ENCODE measurements around the gene CYTIP. TPM values are rescaled to one million over a fixed set of nuclear protein-coding genes. Genes with fewer than 3 reads are reported as not detected.

CYTIP gene
- total and polyA plus RNA-seq, 2 of the 13 experiments (the other 11 are each of a cell fraction or from before 2014, with no cell fraction given): not detected

GRCh38 chr2:157447741-157448140 is 3.9 kb upstream of the CYTIP start:
- H3K36me3 ChIP-seq (replicated peaks in 1 of 2; ENCODE audit: control insufficient read depth in 1 of 2, insufficient read depth in 2 of 2, low read length in 2 of 2): no peaks in the 10 kb centered on the region
- no TSS peak for BruUV-seq (replicated peaks)
- H3K27me3 ChIP-seq (ENCODE audit: control insufficient read depth in 1 of 2, insufficient read depth in 2 of 2, low read length in 2 of 2): no peaks in the 10 kb centered on the region
- no peak overlapping the region for H3K9ac ChIP-seq (ENCODE audit: insufficient read depth, low read depth, low read length)
- intact Hi-C loops (cut with micrococcal nuclease; ENCODE audit: unreplicated experiment) (no loop called here), in situ Hi-C loops (cut with HindIII; ENCODE audit: extremely low pct_ligation_motif_present, low pct_unique_long_range_greater_than_20kb) (no loop called here)
- POLR2A ChIA-PET: no interaction called here
- H3K4me3 ChIP-seq (replicated peaks in 1 of 3; ENCODE audit: insufficient read depth in 1 of 3, low read depth in 2 of 3, low read length in 3 of 3): no peak overlapping the region
- no peak overlapping the region for H3K27ac ChIP-seq (ENCODE audit: extremely low read length, insufficient read depth, low read length)
- TF ChIP-seq ISX (CRISPR knock-in tag; conservative IDR thresholded peaks at IDR 0.05) (no peak), HDAC2 (CRISPR knock-in tag; IDR thresholded peaks at IDR 0.05) (no peak)
- ATAC-seq (no peak), FAIRE-seq (peak; percentile 4), DNase-seq (ENCODE audit: low spot score) (no peak)
- 6% methylated on average over 1 of the region's 1 CpG for WGBS (ENCODE audit: low lambda C conversion rate)
- no peaks in the 10 kb centered on the region for H3K4me1 ChIP-seq (ENCODE audit: insufficient read depth, low read length)
- CTCF ChIA-PET (ENCODE audit: low intra/inter-chr PET ratio, low total read pairs): no interaction called here
- H3K79me2 ChIP-seq (ENCODE audit: insufficient read depth, low read length): no peaks in the 10 kb centered on the region
- no peak overlapping the region for H3K4me2 ChIP-seq (ENCODE audit: low read depth, low read length)
- H2AFZ ChIP-seq (ENCODE audit: low read length): no peak overlapping the region
- no peaks in the 10 kb centered on the region for H4K20me1 ChIP-seq (ENCODE audit: insufficient read depth, low read length)
- no peaks in the 10 kb centered on the region for H3K9me3 ChIP-seq (ENCODE audit: low read length)

- CTCF ChIA-PET (ENCODE audit: low intra/inter-chr PET ratio, low total read pairs): no interaction called here
- no peak for FAIRE-seq
- no peak for DNase-seq (ENCODE audit: low spot score)
- intact Hi-C loops (cut with micrococcal nuclease; ENCODE audit: unreplicated experiment) (no loop called here), in situ Hi-C loops (cut with HindIII; ENCODE audit: extremely low pct_ligation_motif_present, low pct_unique_long_range_greater_than_20kb) (no loop called here)
- Histone ChIP-seq H3K27ac (ENCODE audit: extremely low read length, insufficient read depth, low read length) (no peak overlapping the region), H2AFZ (ENCODE audit: low read length) (no peak overlapping the region), H4K20me1 (ENCODE audit: insufficient read depth, low read length) (no peaks in the 10 kb centered on the region), H3K9me3 (ENCODE audit: low read length) (no peaks in the 10 kb centered on the region), H3K79me2 (ENCODE audit: insufficient read depth, low read length) (no peaks in the 10 kb centered on the region), H3K4me1 (ENCODE audit: insufficient read depth, low read length) (no peaks in the 10 kb centered on the region), H3K4me2 (ENCODE audit: low read depth, low read length) (no peak overlapping the region), H3K27me3 (ENCODE audit: control insufficient read depth in 1 of 2, insufficient read depth in 2 of 2, low read length in 2 of 2) (peaks cover 0 to 1% of the 10 kb centered on the region in 2 experiments; a peak in 1 of 5 replicates), H3K9ac (ENCODE audit: insufficient read depth, low read depth, low read length) (no peak overlapping the region), H3K4me3 (replicated peaks in 1 of 3; ENCODE audit: insufficient read depth in 1 of 3, low read depth in 2 of 3, low read length in 3 of 3) (no peak overlapping the region), H3K36me3 (replicated peaks in 1 of 2; ENCODE audit: control insufficient read depth in 1 of 2, insufficient read depth in 2 of 2, low read length in 2 of 2) (no peaks in the 10 kb centered on the region)
- ATAC-seq: no peak
- 0% methylated on average over 1 of the region's 1 CpG for WGBS (ENCODE audit: low lambda C conversion rate)
- POLR2A ChIA-PET: no interaction called here
- no TSS peak for BruUV-seq (replicated peaks)
- TF ChIP-seq ZNF260 (CRISPR knock-in tag; IDR thresholded peaks at IDR 0.05; ENCODE audit: borderline replicate concordance, low read depth) (no peak), ZNF281 (CRISPR knock-in tag; IDR thresholded peaks at IDR 0.05; ENCODE audit: borderline replicate concordance) (no peak), POLR2A (IDR thresholded peaks at IDR 0.05; ENCODE audit: insufficient read depth in 1 of 2, low read depth in 2 of 2, low read length in 2 of 2) (no peak), ZNF792 (CRISPR knock-in tag; IDR thresholded peaks at IDR 0.05) (no peak), NPAS2 (CRISPR knock-in tag; IDR thresholded peaks at IDR 0.05; ENCODE audit: borderline replicate concordance) (no peak), FOXP4 (CRISPR knock-in tag; IDR thresholded peaks at IDR 0.05) (no peak), TSC22D2 (CRISPR knock-in tag; IDR thresholded peaks at IDR 0.05; ENCODE audit: borderline replicate concordance) (no peak), ZNF512B (CRISPR knock-in tag; IDR thresholded peaks at IDR 0.05; ENCODE audit: borderline replicate concordance) (no peak), HNRNPK (IDR thresholded peaks at IDR 0.05; ENCODE audit: low read depth, low read length, poor library complexity, severe bottlenecking) (no peak), ZNF570 (CRISPR knock-in tag; IDR thresholded peaks at IDR 0.05; ENCODE audit: borderline replicate concordance) (no peak)
These were observed 3.1 kb upstream of the CYTIP start for GRCh38 chr2:157447031-157447430.
